Loucy (cell line): ENCODE measurements around the gene C20orf202.

Source experiments
- CTCF ChIP-seq: fragments of 200-600 bp; sonication (generic); conservative IDR thresholded peaks from 2 replicates; pipeline ENCODE4 v1.5.1; 2014; ENCODE audit warnings: mild to moderate bottlenecking, antibody characterized with exemption, low read length
- EZH2phosphoT487 ChIP-seq: fragments of 200-600 bp; IDR thresholded peaks from 2 replicates; pipeline ENCODE4 v1.6.1; 2018; ENCODE audit warnings: antibody characterized with exemption, mild to moderate bottlenecking, moderate library complexity, borderline replicate concordance

- TF ChIP-seq CTCF, result no peak
- no peak for TF ChIP-seq EZH2phosphoT487
These were observed 2.5 kb downstream of the C20orf202 start for GRCh38 chr20:1205802-1206201.
